WI38 (cell line): ENCODE data around the gene CDC16.
A peak's percentile ranks its signal among the peaks of the same experiment; 100 is the strongest.

Source experiments
- H3K4me3 ChIP-seq: 2 replicates; pipeline ENCODE4 v1.5.1; 2011; ENCODE audit warnings: low read depth, mild to moderate bottlenecking, control low read depth, low read length
- CTCF ChIP-seq: IDR thresholded peaks from 2 replicates; pipeline ENCODE4 v1.5.1; 2012; ENCODE audit warnings: low read depth, mild to moderate bottlenecking, control low read depth, low read length

Gene CDC16

GRCh38 chr13:114319441-114319913, 84.8 kb downstream of the CDC16 start:
- no peak for TF ChIP-seq CTCF
- H3K4me3 ChIP-seq: peak overlapping the region; percentile 17; the same call in 1 of the 2 replicates

GRCh38 chr13:114320065-114320464, 85.4 kb downstream of the CDC16 start:
- no peak for TF ChIP-seq CTCF
- no peak overlapping the region; the same call in 1 of the 2 replicates for H3K4me3 ChIP-seq

- TF ChIP-seq CTCF: no peak
Measured at GRCh38 chr13:114321256-114321655, 86.6 kb downstream of the CDC16 start.

More at GRCh38 chr13:114321256-114321655, 86.6 kb downstream of the CDC16 start:
- no peak overlapping the region for H3K4me3 ChIP-seq
